DLD1 (cell line): ENCODE results near the gene HOXD12.

Source experiments
- in situ Hi-C: cut with HindIII; loops from 2 replicates; pipeline ENCODE4 v1.10.0; 2017; ENCODE audit warnings: low sequenced_read_pairs

Gene HOXD12

DNA sequence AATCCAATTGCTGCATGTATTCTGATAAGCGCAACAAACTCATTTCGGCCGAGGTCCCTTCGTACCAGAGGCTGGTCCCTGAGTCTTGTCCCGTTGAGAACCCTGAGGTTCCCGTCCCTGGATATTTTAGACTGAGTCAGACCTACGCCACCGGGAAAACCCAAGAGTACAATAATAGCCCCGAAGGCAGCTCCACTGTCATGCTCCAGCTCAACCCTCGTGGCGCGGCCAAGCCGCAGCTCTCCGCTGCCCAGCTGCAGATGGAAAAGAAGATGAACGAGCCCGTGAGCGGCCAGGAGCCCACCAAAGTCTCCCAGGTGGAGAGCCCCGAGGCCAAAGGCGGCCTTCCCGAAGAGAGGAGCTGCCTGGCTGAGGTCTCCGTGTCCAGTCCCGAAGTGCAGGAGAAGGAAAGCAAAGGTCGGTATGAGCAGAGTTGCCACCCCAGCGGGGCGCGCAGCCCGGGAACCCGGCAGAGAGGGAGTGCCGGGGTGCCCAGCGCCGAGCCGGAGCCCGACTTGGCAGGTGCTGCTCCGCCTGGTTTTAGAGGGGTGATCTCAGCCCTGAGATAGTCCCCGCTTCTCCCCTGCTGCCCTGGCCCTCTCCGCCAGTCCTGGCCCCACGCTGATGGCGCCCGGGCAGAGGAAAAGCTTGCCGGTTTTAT, 17.7 kb downstream of the HOXD12 start:
- in situ Hi-C loops, result no loop called here

DNA sequence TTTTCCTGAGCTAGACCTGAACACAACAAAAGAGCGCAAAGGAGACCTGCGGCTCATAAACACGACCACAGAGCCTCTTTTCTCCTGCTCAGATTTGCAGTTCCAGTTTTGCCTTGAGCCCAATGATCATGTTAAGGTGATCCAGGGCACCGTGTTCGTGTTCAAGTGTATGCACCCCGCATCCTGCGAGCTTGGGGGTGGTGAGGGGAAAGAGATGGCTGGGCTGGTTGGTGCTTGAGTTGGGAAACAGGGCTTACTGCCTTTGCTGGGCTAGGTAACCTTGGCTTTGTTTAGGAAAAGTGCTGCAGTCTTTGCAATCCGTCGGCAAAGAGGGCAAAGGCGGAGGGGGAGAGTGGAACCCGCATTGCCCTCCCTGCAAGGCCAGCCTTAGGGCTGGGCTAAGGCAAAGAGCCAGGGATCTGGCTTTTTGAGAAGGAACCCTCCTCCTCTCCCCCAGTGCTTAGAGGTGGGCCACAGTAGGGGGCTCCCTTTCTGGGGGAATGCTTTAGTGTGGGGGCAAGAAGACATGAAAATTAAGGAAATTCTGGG, 18.3 kb downstream of the HOXD12 start:
- in situ Hi-C loops, result no loop called here

DNA sequence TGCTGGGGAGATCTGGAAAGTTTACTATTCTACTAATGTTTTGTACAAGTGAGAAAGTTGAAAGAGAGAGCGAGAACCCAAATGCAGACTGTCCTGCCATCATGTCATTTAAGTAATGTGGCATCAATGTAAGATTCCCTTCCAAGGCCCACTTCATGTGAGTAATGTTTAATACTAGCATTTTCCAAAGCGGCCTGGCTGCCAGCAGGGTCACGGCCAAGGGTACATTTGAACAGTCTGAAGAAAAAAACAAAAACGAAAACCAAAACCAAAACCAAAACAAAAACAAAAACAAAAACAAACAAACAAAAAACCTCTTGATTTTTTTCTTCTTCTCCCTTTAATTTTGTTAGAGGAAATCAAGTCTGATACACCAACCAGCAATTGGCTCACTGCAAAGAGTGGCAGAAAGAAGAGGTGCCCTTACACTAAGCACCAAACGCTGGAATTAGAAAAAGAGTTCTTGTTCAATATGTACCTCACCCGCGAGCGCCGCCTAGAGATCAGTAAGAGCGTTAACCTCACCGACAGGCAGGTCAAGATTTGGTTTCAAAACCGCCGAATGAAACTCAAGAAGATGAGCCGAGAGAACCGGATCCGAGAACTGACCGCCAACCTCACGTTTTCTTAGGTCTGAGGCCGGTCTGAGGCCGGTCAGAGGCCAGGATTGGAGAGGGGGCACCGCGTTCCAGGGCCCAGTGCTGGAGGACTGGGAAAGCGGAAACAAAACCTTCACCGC, 19.2 kb downstream of the HOXD12 start:
- in situ Hi-C loops, result no loop called here

DNA sequence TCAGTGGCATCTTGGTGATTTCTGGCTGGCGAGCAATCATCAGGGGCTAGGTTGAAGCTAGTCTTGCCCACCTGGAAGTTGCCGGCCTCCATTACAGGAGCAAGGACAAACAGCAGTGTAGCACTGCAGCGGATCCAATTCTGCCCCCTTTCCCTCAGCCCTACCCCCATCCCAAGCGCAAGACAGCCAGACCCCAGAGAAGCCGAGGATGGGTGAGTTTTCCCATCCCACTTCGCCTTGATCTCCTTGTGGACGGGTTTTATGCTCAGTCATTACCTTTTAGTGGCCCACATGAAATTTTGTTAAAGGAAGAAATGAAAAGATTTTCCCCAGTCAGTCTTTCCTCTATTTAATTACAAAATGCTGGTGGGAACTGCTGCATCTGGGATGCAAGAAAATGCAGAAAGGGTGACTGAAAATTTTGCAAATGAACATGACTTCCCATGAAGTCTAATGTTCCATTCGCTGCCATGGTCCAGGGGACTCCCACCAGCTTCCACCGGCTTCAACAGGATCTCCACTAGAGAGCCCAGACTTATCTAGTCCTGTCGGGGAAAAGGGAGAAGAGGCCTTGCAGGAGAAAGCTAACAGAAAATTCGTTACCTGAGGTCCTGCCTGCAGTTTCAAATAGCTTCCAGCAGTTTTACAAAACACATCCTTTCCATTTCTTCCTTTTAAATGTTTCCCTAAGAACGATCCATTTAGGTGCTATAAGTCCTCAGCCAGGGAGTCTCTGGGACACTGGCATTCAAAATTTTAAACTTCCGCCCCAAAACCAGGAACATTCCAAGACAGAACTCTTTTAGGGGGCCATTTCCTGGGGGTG, 21.0 kb downstream of the HOXD12 start:
- in situ Hi-C loops, result no loop called here

DNA sequence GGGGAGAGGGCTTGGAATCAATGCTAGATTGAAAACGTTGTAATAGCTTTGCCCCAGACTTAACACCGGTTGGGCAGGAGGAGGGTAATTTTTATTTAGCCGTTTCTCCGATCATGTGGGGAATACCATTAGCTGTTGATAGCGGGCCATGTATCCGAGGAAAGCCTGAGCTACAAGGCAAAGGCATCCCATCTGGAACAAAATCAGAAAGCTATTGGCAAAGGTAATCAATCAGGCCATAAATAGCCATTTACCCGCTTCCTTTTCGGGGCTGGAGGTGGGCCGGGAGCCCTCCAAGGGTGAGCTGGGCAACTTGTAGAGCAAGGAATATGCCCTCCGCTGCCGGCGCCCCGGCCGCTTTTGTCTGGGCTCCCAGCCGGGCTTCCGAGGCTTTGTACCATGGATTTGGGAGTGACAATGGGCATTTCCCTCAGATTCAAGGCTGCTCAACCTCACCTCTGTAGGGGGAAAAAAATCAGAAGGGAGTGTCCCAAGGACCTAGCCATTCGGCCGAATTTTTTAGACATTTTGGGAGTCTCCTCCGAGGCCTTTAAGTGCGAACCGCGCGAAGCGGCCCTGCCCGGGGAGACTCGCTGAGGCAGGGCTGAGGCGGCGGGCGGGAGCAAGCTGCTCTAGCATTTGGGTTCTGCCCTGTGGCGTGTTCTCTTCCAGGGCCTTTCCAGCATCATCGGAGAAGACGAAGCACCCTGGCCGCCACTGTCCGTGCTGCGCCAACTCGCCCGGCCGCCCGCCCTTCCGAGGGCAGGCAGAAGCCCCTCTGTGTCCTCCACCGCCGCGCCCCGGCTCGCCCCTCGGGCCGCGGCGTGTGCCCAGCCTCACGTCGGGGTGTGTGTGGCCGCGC, 21.8 kb downstream of the HOXD12 start:
- in situ Hi-C loops, result no loop called here

DNA sequence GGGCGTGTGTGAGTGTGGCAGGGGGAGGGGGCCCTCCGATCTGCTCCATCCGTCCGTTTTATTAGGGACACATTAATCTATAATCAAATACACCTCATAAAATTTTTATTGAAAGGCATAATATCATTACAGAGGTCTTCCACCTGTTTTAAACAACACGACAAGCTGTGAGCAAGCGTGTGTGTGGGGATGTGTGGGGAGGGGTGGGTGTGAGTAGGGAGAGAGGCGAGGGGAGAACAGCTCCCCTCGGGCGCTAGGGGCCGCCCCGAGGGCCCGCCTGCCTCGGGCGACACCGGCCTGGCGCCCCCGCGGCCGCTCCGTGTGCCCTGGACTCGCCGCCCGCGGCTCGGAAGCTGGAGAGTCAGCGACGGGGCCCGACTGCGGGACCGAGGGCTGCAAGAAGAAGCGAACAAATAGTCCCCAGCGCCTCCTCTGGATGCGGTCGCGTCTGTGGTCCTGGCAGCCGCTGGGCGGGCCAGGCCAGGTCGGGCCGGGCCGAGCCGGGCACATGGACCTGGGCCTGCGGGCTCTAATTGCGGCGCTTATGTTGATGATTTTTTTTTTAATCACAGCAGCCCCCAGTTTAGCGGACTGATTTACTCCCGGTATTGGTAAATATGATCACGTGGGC, 22.6 kb downstream of the HOXD12 start:
- in situ Hi-C loops, result no loop called here

DNA sequence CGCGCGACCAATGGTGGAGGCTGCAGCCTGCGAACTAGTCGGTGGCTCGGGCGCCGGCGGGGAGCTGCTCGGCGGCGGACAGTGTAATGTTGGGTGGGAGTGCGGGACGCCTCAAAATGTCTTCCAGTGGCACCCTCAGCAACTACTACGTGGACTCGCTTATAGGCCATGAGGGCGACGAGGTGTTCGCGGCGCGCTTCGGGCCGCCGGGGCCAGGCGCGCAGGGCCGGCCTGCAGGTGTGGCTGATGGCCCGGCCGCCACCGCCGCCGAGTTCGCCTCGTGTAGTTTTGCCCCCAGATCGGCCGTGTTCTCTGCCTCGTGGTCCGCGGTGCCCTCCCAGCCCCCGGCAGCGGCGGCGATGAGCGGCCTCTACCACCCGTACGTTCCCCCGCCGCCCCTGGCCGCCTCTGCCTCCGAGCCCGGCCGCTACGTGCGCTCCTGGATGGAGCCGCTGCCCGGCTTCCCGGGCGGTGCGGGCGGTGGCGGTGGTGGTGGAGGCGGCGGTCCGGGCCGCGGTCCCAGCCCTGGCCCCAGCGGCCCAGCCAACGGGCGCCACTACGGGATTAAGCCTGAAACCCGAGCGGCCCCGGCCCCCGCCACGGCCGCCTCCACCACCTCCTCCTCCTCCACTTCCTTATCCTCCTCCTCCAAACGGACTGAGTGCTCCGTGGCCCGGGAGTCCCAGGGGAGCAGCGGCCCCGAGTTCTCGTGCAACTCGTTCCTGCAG, 23.3 kb downstream of the HOXD12 start, which contains the start of gene HOXD9:
TSS of gene HOXD9 (plus strand) at position 37 of the 728 bp plus-strand sequence. CDS start at position 87, 50 bp downstream.
- in situ Hi-C loops, result no loop called here

DNA sequence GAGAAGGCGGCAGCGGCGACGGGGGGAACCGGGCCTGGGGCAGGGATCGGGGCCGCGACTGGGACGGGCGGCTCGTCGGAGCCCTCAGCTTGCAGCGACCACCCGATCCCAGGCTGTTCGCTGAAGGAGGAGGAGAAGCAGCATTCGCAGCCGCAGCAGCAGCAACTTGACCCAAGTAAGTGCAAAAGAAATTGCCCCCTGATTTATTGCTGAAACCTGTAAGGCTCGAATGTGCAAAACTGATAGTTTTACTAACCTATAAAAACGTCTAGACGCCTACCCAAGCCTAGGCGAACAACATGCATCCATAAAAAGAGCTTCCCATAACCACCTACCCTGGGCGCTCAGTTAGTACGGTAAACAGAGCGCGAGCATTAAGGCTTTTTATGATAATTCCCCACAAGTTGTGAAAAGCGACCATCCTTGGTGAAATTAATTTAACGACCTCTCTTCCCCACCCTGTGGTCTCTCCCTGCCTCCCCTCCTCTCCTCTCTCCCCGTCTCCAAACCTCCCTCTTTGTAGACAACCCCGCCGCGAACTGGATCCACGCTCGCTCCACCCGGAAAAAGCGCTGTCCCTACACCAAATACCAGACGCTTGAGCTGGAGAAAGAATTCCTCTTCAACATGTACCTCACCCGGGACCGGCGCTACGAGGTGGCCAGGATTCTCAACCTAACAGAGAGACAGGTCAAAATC, 24.0 kb downstream of the HOXD12 start:
- in situ Hi-C loops, result no loop called here

DNA sequence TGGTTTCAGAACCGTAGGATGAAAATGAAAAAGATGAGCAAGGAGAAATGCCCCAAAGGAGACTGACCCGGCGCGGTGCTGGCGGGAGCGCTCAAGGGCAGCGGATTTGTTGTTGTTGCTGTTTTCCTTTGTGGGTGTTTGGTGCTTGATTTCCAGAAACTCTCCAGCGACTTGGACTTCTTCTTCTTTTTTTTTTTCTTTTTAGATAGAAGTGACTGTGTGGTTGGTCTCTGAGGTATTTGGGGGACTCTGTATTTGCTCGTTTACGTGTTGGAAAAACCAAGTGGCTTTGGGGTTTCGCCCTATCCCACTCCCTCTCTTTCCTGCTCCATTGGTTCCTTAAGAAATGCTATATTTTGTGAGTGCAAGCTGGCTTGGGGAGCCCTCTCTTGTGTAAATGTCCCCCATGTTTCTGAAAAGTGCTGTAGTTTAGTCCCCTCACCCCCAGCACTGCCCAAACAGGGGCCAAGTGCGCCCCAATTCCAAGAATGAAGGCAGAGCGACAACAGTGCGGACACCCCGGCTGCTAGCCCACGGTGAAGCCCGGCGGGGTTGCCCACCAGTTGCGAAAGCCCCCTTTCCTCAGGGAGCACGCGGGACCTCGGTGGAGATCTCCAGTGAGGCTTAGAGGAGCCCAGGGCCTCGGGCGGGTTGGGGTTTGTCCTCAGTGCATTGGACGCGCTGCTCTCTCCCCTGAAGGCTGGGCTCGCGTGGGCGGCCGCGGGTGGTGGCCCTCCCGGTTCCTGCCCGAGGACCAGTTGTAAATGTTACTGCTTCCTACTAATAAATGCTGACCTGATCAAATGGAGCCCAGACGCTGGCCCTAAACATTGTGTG, 24.7 kb downstream of the HOXD12 start:
- in situ Hi-C loops, result no loop called here

DNA sequence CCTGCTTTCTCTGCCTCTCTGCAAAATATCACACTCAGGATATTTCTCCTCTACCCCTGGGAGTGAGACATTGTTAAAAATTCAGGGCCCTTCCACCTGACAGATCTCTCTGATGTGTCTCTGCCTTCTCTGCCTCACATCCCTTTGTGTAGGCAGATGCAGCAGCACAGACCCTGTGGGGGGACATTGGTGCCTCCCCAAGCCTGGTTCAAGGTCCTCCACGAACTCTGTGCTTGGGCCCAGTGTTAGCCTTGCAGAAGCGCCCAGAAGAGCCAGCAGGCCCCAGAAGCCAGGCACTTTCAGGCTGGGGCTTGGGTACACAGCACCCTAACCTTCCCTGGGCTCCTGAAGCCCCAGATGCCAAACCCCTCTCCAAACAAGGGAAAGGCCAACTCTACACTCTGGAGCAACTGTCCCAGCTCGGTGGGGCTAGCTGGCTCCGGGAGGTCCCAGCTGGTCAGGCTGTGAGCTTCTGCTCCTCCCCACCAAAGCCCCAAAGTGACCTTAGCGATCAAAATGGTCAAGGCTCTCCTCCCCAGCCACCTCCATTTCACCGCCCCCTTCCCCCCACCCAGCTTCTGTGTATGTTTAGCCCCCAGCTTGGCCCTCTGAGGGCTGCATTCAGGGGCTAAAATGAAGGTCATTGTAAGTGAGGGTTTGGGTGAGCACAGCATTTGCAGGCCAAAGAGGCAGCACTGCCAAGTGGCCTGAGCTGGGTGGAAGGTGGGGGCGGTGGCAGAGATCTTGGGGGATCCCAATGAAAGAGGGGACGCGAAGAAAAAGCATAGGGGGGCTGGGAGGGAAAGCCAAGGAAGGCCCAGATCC, 25.6 kb downstream of the HOXD12 start:
- in situ Hi-C loops, result loop anchor here (25.0 kb wide), 1 partner anchor 512 kb away; no protein-coding TSS in a partner anchor

DNA sequence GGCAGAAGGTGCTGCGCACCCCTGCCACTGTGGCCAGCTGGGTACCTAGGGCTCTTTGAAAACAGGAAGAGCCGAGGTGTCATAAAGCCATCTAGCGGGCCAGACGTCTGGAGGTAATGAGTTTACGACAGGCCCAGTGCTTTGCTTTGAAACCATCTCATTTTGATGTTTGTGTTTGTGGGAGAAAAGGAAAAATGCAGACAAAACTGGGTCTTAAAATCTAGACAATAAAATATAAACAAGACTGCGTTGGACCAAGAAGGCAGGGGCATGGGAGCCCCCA, 26.1 kb downstream of the HOXD12 start:
- in situ Hi-C loops, result loop anchor here (25.0 kb wide), 1 partner anchor 512 kb away; no protein-coding TSS in a partner anchor

DNA sequence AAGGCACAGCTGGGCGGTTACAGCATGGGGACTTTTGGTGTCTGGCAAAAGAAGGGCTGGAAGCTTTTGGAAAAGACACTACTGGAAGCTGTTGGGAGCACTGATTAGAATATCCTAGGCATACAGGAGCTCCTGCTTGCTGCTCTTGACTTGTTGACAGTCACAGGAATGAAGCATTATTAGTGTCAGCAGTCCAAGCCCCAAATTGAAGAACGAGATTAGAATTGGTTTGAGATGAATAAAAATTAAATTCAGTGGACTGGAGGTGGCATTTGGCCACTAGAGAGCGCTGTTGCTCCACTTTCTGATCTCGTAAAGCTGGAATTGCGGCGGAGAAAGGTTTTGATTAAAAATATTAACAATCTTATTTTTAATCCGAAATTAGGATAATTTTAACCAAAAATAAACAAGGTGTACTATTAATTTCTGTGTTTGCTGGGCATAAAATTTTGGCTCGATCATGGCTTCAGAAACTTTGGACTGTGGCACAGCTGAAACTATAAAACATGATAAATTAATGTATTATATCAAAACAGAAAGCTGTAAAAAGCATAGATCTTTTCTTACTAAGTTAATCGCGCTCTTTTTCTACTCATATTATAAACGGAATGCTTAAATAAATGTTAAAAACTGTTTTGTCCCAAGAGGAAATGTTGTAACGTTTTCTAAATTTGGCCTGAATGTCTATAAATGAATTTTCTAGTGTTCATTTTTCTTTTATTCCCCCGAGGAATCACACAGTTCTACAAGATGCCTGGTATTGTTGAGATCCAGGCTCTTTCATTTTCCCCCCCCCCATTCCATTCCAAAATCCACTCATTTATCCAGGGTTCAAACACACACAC, 27.6 kb downstream of the HOXD12 start:
- in situ Hi-C loops, result loop anchor here (25.0 kb wide), 1 partner anchor 510 kb away; no protein-coding TSS in a partner anchor

DNA sequence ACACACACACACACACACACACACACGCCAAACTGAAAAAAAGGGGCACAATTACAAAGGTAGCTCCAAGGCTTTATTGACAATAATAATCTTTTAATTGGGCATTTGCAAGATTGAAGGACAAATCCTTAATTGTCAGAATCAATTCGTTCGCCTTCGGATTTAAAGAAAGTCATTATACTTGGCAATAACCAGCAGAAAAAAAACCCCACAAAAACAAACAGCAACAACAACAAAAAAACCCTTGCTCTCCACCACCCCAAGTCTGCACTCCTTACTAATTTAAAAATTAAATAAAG, 28.1 kb downstream of the HOXD12 start:
- in situ Hi-C loops, result loop anchor here (25.0 kb wide), 1 partner anchor 510 kb away; no protein-coding TSS in a partner anchor

DNA sequence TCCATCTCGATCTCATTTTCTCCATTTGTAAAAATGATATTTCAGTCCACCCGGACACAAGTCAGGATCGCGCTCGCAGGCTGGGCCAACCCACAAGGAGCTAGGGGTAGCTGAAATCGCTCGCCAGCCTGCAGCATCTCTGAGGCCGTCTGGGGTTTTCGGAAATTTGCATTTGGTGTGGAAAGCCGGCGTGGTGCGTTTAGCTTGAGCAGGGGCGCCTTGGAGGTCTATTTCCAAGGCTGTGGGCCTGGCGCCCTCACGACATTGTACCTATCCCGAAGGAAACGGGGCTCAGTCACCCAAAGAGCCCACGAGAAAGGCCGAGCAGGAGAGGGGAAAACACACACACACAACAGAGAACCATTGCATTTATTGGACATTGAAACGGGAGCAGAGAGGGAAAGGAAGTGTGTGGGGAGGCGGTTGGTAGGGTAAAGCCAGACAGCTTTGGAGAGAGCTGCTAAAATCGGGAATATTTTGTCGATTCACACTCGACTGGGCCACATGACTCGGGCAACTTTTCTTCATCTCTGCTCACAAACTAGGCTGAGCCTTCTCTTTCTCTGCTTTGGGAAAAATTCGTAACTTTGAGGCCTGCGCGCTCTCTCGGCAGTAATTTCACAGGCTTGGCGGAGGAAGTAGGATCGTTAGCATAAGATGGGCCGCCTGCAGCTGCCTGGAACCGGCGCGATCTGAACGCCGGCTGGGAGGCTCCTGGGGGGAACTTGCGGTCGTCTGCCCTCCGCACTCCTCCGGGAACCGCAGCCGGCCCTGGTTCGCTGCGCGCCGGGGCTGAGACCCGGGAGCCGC, 28.8 kb downstream of the HOXD12 start:
- in situ Hi-C loops, result loop anchor here (25.0 kb wide), 1 partner anchor 509 kb away; no protein-coding TSS in a partner anchor
